ENCODE data around the gene AHCYL1. TPM values are rescaled to one million over a fixed set of nuclear protein-coding genes. Genes with fewer than 3 reads are reported as not detected.
A peak's percentile ranks its signal among the peaks of the same experiment; 100 is the strongest.

Gene AHCYL1
- total RNA-seq, 4 donors from 2014 or later: 90.3 to 200 (median 118) TPM

DNA sequence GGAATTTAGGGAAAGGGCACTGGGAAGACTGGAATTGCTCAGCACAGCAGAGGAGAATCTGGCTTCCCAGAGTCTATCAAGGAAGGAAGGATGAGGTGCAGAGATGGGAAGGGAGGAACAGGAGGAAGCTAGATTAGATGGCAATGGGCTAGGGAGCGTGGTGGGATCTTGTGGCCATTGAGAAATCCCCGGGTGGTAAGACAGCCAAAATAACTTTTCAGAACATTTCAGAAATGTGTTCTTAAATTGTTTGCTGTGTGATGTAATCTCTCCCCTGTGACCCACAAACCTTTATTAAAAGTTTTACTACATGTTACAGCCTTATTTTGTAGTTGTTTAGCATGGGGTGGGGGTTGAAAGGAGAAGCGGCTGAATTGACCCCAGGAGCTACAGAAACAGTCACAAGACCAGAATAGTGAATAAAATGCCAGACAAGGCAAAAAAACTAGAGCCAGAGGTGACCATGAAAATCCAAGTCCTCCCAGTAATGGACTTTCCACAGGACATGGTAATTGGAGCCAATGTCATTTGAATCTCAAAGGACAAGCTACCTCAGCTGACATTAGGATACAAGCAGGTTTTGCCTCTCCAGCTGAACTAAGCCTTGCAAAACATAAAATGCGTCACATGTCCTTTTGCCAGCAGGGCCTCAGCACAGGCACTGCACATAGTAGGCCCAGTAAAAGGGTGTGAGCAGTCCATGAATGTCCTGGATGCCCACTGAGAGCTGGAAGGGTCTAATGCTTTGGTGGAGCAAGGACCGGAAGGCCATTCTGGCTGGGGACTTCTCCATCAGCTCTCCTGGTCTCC lies 980 bp upstream of the AHCYL1 start:
- Histone ChIP-seq H3K36me3 (no peaks in the 10 kb centered on the region), H3K4me1 (peaks cover 20 to 29% of the 10 kb centered on the region in 2 donors), H3K27me3 (no peaks in the 10 kb centered on the region), H3K9me3 (no peaks in the 10 kb centered on the region), H3K4me3 (replicated peaks in 1 of 3) (no peak overlapping the region), H3K27ac (peak overlapping the region in 2 of 3 donors; percentile 30 to 40)
- intact Hi-C loops (cut with DNase I): loop anchor here (1.0 to 10.0 kb wide), 2 partner anchors 206 to 439 kb away; partner anchors contain the start of gene GNAI3
- 79 to 80% methylated on average over 5 of the region's 5 CpGs for WGBS, 2 donors
- no peak for DNase-seq
- no peak for TF ChIP-seq POLR2A (IDR thresholded peaks at IDR 0.05)
- TF ChIP-seq, protein P1, sequence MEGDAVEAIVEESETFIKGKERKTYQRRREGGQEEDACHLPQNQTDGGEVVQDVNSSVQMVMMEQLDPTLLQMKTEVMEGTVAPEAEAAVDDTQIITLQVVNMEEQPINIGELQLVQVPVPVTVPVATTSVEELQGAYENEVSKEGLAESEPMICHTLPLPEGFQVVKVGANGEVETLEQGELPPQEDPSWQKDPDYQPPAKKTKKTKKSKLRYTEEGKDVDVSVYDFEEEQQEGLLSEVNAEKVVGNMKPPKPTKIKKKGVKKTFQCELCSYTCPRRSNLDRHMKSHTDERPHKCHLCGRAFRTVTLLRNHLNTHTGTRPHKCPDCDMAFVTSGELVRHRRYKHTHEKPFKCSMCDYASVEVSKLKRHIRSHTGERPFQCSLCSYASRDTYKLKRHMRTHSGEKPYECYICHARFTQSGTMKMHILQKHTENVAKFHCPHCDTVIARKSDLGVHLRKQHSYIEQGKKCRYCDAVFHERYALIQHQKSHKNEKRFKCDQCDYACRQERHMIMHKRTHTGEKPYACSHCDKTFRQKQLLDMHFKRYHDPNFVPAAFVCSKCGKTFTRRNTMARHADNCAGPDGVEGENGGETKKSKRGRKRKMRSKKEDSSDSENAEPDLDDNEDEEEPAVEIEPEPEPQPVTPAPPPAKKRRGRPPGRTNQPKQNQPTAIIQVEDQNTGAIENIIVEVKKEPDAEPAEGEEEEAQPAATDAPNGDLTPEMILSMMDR (IDR thresholded peaks at IDR 0.05): no peak

DNA sequence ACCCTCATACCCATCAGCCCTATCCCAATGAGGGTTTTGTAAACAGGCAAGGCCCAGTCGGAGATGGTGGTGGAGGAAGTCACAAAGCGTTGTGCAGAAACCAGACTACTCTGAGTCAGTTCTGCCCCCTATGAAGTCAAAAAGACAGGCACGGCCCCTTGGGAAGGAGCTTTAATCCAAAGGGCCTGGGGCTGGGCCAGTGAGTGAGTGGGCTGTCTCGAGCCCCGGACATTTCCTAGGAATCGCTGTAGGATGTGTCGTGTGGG lies 442 bp upstream of the AHCYL1 start:
- 7 to 15% methylated on average over 7 of the region's 7 CpGs for WGBS, 2 donors

DNA sequence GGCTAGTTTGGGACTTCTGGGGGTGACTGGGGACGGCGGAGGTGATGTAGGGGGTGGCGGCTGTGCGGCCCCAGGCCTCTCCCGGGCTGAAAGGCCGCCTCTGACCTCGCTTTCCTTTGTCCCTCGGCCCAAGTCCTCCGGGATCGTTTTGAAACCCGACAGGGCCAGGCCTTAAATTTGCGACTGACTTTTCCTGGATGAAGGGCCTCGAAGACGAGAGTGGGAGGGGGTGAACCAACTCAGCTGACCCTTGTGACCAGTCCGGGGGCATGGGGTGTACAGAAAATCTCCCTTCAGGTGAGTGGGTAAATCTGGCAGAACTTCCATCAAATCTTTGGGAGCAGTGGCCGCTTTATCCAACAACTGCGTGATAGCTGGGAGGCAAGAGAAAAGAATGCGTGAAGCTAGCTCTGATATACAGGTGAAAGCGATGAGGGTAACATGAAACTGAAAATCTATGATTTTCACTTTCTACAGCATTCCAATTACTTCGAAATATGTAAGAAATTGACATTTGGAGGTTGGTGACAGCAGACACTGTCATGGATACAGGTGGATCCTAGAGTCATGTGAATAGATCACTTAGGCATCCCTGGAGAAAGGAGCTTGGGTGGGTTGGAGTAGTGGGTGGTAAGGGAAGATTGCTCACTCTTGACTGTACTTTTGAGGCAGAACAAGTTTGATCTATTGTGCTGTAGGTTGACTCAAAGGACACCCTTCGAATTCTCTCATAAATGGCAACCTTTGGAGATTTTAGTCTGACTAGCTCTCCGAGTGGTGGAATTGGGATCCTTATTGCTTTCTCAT lies 885 bp downstream of the AHCYL1 start:
- no peak for TF ChIP-seq POLR2A (IDR thresholded peaks at IDR 0.05)
- TF ChIP-seq, protein P1 (IDR thresholded peaks at IDR 0.05): no peak
- no peak for DNase-seq
- 15 to 28% methylated on average over 8 to 15 of the region's 22 CpGs for WGBS, 2 donors
- intact Hi-C loops (cut with DNase I): loop anchor here (10.0 kb wide), 1 partner anchor 441 kb away; the partner anchor contains the start of gene GNAI3
- Histone ChIP-seq H3K4me1 (peaks cover 26 to 37% of the 10 kb centered on the region in 2 donors), H3K27ac (peak overlapping the region; percentile 93 to 98 (median 97)), H3K4me3 (replicated peaks in 1 of 3) (peak overlapping the region; percentile 42 to 77 (median 68)), H3K27me3 (no peaks in the 10 kb centered on the region), H3K36me3 (no peaks in the 10 kb centered on the region), H3K9me3 (no peaks in the 10 kb centered on the region)

More for the DNA sequence above, 442 bp upstream of the AHCYL1 start:
- H3K4me3 ChIP-seq (replicated peaks in 1 of 3): no peak overlapping the region
- peaks cover 20 to 34% of the 10 kb centered on the region in 2 donors for H3K4me1 ChIP-seq
- TF ChIP-seq, protein P1 (IDR thresholded peaks at IDR 0.05): no peak
- no peak for TF ChIP-seq POLR2A (IDR thresholded peaks at IDR 0.05)
- peak overlapping the region in 2 of 3 donors; percentile 30 to 98 for H3K27ac ChIP-seq
- intact Hi-C loops (cut with DNase I): loop anchor here (10.0 kb wide), 1 partner anchor 439 kb away; the partner anchor contains the start of gene GNAI3
- DNase-seq: no peak
- H3K27me3 ChIP-seq: no peaks in the 10 kb centered on the region
- H3K9me3 ChIP-seq: no peaks in the 10 kb centered on the region
- no peaks in the 10 kb centered on the region for H3K36me3 ChIP-seq

DNA sequence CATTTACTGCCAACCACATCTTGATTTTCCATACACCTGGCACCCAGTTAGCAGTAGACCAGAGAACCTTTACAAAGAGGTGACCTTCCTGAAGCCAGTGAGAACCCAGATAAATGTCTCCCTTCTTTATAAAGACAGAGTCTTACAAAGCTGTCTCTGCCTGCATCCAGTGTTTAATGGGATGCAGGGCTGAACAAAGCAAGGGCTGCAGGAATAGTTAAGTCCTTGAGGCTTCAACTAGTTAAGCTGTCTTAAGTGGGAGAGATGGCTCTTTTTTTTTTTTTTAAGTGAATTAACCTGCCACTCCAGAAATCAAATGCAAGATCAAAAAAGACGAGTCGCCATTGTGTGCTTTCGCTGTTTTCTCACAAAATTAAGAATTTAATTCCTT lies 1.5 kb downstream of the AHCYL1 start:
- intact Hi-C loops (cut with DNase I): loop anchor here (10.0 kb wide), 1 partner anchor 441 kb away; the partner anchor contains the start of gene GNAI3
- Histone ChIP-seq H3K9me3 (no peaks in the 10 kb centered on the region), H3K4me3 (replicated peaks in 1 of 3) (peak overlapping the region in 2 of 3 donors; percentile 68 to 77), H3K36me3 (no peaks in the 10 kb centered on the region), H3K27me3 (no peaks in the 10 kb centered on the region), H3K4me1 (peaks cover 26 to 31% of the 10 kb centered on the region in 2 donors), H3K27ac (peak overlapping the region in 1 of 3 donors; percentile 97)
- WGBS, 2 donors: 61 to 69% methylated on average over 3 of the region's 3 CpGs
- no peak for TF ChIP-seq POLR2A (IDR thresholded peaks at IDR 0.05)
- TF ChIP-seq, protein P1 (IDR thresholded peaks at IDR 0.05): no peak
- no peak for DNase-seq

Data from thyroid gland (tissue), 4 donors.